GM18868 (cell line): ENCODE measurements around the gene USP3.
"Not testable (repeated sequence)": the region's sequence is repeated elsewhere in the genome, so short reads cannot be mapped to it uniquely, and the experiment has no call there.

Experiments
- ATAC-seq: cut with Tn5 transposase; IDR thresholded peaks from one replicate; pipeline ENCODE4 v1.9.1; 2021; ENCODE audit warnings: mild to moderate bottlenecking, moderate library complexity; ENCODE audit not compliant: unreplicated experiment

The USP3 gene

GRCh38 chr15:63475707-63476106, 28.7 kb upstream of the USP3 start:
- ATAC-seq = no peak

- ATAC-seq = no peak
These were observed 28.2 kb upstream of the USP3 start for GRCh38 chr15:63476229-63476632.

- no peak for ATAC-seq
These were observed 26.1 kb upstream of the USP3 start for GRCh38 chr15:63478243-63478642.

- no peak for ATAC-seq
These were observed 24.0 kb upstream of the USP3 start for GRCh38 chr15:63480441-63480821.

- peak; percentile 40 for ATAC-seq
These were observed 23.1 kb upstream of the USP3 start for GRCh38 chr15:63481105-63481810.

- ATAC-seq = no peak
These were observed 21.5 kb upstream of the USP3 start for GRCh38 chr15:63482874-63483323.

- ATAC-seq = no peak
These were observed 20.6 kb upstream of the USP3 start for GRCh38 chr15:63483521-63484371.

- no peak for ATAC-seq
These were observed 19.8 kb upstream of the USP3 start for GRCh38 chr15:63484433-63485186.

GRCh38 chr15:63487076-63487757, 17.2 kb upstream of the USP3 start:
- peak; percentile 43 for ATAC-seq

- not testable (repeated sequence) for ATAC-seq
These were observed 16.5 kb upstream of the USP3 start for GRCh38 chr15:63487758-63488397.

GRCh38 chr15:63488398-63488960, 15.9 kb upstream of the USP3 start:
- no peak for ATAC-seq

- no peak for ATAC-seq
These were observed 15.0 kb upstream of the USP3 start for GRCh38 chr15:63489352-63489751.

- no peak for ATAC-seq
These were observed 13.9 kb upstream of the USP3 start for GRCh38 chr15:63490345-63491034.

GRCh38 chr15:63491116-63491827, 13.1 kb upstream of the USP3 start:
- no peak for ATAC-seq

- ATAC-seq = no peak
These were observed 12.4 kb upstream of the USP3 start for GRCh38 chr15:63491979-63492378.

- no peak for ATAC-seq
These were observed 11.8 kb upstream of the USP3 start for GRCh38 chr15:63492541-63493077.

- no peak for ATAC-seq
These were observed 11.0 kb upstream of the USP3 start for GRCh38 chr15:63493436-63493835.

GRCh38 chr15:63494408-63494807, 10.0 kb upstream of the USP3 start:
- ATAC-seq = no peak

GRCh38 chr15:63495343-63495742, 9.1 kb upstream of the USP3 start:
- no peak for ATAC-seq
